Measurements from ENCODE around the gene AGMAT.

Gene AGMAT

DNA sequence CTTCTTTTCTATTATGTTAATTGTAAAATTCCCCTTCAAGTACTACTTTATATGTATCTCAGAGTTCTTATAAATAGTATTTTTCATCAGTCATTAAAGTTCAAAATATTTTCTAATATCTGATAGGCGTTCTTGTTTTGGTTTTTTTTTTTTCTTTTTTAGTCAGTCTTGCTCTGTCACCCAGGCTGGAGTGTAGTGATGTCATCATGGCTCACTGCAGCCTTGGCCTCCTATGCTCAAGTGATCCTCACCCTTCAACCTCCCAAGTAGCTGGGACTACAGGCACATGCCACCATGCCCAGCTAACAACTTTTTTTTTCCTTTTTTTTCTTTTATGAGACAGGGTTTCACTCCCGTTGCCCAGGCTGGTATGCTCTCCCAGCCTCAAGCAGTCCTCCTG, 27.3 kb downstream of the AGMAT start:
- no peak for DNase-seq

DNA sequence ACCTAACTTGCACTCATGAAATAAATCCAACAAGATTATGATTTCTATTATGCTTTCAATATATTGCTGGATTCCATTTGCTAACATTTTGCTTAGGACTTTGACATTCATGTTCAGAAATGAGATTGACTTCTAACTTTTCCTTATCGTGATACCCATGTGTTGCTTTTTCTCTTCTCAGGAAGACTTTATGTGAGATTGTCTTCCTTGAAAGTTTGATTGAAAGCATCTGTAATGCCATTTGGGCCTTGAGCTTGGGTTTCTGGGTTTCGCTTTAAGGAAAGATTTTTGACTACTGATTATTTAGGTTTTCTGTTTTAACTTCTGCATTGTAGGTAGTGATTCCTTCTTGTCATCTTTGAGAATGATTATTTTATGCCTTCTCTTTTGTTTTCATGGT, 27.8 kb downstream of the AGMAT start:
- no peak for DNase-seq

DNA sequence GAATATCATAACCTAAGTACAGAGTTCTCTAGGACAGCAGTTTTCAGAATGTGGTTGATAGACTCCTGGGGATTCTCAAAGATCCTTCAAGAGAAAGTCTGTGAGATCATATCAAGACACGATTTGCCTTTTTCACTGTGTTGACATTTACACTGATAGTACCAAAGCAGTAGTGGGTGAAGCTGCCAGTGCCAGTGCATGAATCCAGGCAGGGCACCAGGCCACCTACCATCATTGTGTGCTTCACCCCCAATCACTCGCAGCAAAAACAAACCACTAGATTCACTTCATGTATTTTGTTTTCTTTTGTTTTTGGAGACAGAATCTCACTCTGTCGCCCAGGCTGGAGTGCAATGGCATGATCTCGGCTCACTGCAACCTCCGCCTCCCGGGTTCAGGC, 34.3 kb downstream of the AGMAT start:
- no peak for DNase-seq

- no peak for DNase-seq
Measured at GRCh38 chr1:15546641-15547040, 38.2 kb downstream of the AGMAT start.

DNA sequence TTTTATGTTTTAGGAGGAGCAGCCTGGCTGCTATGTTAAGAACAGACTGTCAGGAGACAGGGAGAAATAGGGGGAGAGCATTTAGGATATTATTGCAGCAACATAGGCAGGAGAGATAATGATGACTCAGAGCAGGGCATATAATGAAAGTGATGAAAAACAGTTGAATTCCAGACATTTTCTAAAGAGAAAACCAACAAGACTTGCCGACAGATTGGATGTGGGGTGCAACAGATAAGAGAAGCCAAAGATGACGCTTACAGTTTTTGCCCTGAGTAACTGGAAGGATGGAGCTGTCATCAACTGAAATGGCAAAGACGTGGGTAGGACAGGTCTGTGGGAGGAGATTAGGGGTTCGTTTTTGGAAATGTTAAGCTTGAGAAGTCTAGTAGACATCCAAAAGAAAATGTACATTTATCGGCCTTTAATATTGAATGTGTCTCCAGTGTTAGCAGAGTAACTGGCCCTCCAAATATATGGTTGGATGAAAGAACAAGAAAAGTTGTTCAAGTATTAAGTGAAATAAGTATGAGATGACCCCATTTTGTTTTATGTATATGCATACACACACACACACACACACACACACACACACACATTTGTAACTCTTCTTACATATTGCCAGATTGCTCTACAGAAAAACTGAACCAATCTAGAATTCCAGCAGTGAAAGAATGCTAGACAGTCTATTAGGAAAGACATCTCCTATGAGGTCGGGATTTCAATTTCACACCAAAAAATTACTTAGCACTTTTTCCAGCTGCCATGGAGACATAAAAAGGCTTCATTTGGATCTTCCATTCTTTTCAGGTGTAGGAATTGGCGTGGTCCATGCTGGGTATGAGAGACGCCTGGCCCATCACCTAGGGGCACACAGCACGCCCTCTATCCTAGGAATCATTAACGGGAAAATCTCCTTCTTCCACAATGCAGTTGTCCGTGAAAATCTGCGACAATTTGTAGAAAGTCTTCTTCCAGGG, 41.0 kb downstream of the AGMAT start:
- no peak for DNase-seq

- no peak for DNase-seq
Measured at GRCh38 chr1:15543251-15543588, 41.6 kb downstream of the AGMAT start.

DNA sequence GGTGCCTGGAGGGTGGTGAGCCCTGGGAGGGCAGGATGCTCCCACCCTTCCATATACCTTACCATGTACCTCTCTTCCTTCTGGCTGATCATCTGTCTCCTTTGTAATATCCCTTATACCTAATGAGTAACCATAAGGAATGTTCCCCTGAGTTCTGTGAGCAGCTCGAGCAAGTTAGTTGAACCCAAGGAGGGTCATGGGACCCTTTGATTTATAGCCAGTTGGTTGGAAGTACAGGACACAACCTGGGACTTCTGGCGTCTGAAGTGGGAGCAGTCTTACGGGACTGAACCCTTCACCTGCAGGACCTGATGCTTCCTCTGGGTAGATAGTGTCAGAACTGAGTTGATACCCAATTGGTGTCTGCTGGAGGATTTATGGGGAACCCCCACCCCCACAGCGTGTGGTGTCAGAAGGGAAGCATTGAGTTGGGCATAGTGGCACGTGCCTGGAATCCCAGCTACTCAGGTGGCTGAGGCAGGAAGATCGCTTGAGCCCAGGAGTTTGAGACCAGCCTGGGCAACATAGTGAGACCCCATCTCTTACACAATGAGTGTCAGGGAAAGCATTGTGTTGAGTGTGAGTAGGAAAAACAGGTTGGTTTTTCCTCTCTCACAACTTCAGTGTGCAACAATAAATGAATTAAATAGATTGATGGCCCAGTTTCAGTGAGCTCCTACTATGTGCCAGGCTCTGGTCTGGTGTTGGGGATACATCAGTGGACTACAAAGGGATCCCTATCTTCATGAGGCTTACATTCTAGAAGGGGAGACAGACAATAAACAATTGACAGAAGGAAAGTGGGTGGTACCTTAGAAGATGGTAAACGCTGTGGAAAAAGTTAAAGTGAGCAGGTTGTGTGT, 42.2 kb downstream of the AGMAT start:
- DNase-seq: no peak

DNA sequence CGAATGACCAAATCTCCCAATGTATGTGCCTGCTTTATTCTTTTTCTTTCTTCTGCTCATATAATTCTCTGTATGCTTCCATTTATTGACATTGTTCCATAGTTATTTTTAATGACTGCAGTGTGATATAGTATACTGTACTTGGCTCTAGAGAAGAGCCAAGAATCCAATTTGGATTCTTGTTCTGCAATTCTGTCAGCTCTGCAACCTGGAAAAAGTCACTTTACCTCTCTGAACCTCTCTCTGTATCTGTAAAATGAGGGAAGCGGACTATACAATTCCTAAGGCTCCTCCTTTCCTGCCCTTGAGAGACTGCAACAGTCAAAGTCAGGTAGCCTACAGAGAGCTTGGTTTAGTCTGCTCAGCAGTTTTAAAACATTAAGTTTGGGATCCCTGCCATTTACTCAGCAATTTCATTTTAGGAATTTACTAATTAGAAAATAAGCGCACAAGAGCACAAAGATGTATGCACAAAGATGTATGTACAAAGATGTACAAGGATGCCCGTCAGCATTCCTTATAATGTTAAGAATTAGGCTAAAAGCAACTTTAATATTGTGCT, 43.5 kb downstream of the AGMAT start:
- no peak for DNase-seq

DNA sequence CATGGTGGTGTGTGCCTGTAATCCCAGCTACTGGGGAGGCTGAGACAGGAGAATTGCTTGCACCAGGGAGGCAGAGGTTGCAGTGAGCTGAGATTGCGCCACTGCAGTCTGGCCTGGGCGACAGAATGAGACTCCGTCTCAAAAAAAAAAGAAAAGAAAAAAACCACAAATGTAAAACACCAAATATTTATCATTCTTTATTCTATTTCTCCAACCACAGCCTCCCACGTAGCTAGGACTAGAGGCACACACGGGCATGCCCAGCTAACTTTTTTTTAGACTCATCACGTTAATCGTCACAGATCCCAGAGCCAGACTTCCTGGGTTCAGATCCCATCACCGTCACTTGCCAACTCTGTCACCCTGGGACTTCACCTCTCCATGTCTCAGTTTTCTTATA, 44.7 kb downstream of the AGMAT start:
- no peak for DNase-seq

DNA sequence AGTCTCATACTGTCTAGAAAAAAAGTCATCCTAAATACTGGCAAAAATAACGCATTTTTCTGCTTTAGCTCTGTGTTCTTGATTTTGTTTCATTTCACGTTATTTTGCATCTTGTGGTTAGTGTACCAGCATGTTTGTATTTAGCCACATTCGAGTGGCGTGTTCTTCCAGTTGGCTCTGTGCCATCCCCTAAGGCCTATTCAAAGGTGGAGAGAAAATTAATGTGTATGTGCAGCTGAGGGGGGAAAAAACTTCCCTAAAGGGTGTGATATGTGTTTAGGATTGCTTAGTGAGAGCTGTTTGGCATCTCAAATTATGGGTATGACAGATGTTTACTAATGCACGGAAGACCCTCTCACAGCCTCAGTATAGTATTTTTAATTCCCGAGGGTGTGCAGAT, 46.1 kb downstream of the AGMAT start:
- DNase-seq: no peak

- no peak for DNase-seq
Measured at GRCh38 chr1:15531682-15532081, 53.2 kb downstream of the AGMAT start.

DNA sequence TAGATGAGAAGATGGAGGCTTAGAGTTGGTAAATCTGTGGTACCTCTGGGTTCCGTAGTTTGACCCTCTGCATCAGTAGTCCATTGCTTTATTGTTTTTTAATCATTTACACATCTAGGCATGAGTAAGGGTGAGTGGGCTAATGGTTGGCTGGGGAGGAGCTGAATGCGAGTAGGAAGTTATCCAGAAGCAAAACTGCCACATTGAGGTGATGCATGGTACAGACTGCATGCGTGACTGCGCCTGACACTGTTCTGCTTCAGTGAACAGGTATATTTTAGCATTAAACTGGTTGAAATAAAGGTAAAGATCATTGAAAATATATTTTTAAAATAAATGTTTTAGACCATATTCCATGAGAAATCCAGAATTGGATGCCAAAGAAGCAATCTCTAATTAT, 53.8 kb downstream of the AGMAT start:
- DNase-seq: no peak

GRCh38 chr1:15526490-15527339, 58.1 kb downstream of the AGMAT start, which contains the start of gene DNAJC16:
DNAJC16 (plus strand) TSS chr1:15526848; CDS start chr1:15529106, 2,258 bp downstream.
- peak; percentile 99 for DNase-seq

DNA sequence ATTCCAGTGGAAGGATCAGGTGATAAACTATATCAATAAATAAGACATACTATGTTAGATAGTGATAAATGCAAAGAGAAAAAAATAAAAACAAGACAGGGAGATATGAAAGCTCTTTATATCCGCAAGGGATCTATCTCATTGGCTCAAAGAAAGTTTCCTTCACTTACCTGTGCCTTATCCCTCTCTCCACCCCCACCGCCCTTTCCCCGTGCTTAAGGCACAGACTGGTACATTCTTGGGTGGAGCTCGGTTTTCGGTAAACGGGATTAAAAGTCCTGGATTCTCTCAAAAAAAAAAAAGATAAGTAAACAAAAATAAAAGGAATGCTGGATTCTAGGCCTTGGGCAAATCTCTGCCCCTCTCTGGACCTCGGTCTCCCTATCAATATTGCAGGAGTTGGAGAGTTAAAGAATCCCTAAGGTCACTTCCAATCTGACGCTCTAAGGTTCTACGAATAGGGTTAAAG, 58.8 kb downstream of the AGMAT start:
- DNase-seq: no peak

- DNase-seq: no peak
Measured at GRCh38 chr1:15525050-15526020, 59.5 kb downstream of the AGMAT start.

DNA sequence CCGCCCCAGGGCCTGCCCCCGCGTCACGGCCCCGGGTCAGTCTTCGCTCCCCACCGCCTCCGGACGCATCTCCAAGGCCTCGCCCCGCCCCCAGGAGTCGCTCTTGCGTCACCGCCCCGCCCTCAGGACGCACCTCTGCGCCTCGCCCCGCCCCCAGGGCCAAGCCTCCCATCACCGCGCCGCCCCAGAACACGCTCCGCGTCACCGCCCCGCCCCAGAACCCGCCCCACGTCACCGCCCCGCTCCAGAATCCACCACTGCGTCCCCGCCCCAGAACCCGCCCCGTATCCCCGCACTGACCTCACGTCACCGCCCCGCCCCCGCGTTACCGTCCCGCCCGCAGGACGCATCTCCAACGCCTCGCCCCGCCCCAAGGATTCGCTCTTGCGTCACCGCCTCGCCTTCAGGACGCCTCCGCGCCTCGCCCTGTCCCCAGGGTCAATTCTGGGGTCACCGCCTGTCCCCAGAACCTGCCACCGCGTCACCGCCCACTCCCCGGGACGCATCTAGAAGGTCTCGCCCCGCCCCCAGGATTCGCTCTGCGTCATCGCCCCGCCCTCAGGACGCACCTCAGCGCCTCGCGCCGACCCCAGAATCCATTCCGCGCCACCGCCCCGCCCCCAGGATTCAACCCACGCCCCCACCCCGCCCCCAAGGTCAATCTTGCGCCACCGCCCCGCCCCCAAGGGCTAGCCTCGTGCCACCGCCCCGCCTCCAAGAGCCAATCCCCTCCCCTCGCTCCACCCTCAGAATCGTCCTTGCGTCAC, 60.4 kb downstream of the AGMAT start:
- peak; percentile 90 for DNase-seq

DNA sequence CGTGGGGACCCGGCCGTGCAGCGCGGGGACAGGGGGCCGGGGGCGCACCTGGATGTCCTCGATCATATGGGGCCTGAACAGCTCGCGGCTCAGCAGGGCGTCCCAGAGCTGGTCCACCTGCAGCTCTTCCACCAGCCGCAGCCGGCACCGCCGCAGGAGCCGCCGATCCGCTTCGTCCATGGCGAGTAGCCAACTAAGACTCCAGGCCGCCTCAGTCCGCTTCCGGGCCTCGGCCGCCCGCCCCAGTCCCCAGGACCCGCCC, 60.9 kb downstream of the AGMAT start, which contains the start of gene CASP9:
TSS of gene CASP9 (minus strand) at position 195 of the 262 bp plus-strand sequence. CDS start at position 180, 15 bp downstream.
- DNase-seq: no peak

DNA sequence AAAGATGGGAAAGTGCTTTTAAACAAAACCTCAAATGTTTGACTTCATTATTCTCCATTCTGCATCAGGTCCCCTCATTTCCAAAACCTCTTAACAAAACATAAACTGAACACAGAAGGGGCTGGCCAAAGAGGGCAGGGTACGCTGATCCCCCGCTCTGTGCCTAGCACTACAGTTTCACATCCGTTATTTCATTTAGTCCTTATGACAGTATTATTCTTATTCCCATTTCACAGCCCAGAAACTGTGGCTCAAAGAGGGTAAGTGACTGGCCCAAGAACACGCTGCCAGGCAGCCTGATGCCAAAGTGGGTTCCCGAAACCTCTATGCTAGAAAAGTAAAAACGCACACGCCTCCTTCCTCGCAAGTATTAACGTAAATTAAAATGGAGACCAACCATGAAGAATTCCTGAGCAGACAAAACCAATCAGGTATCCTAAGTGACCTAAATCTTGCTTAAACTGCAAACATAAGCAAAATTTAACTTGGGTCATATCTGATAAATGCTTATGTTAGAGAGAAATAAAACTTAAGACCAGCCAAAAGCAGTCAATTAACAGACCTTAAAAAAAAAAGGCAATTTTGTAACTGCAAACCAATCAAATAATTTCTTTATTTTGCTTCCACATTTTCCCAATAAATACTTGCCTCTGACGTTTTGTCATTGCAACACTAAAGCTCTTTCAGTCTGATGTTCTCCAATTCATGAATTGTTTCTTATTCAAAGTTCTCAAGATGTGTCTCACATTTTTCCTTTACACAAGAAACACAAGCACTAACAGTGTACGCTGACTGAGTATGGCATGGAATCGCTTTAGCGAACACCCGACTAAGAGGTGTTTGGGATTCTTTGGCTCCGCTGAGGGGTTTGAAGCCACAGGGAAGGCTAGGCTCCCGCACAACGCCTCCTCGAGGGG, 61.5 kb downstream of the AGMAT start:
- DNase-seq: no peak

- no peak for DNase-seq
Measured at GRCh38 chr1:15522551-15522950, 62.3 kb downstream of the AGMAT start.
